ENCODE measurements around the gene CASD1. TPM values are rescaled to one million over a fixed set of nuclear protein-coding genes. Genes with fewer than 3 reads are reported as not detected.

The CASD1 gene
- total RNA-seq, 4 donors from 2014 or later = 5.4 to 9.9 (median 8.0) TPM

GRCh38 chr7:94605031-94605430 is 95.4 kb downstream of the CASD1 start:
- no peak for DNase-seq (ENCODE audit: low spot score in 2 of 2)
- TF ChIP-seq POLR2A (IDR thresholded peaks at IDR 0.05) = no peak
- no peak for TF ChIP-seq CTCF (IDR thresholded peaks at IDR 0.05)
- intact Hi-C loops (cut with DNase I; ENCODE audit: low total_unique reads) = no loop called here
- no peak overlapping the region for H3K4me3 ChIP-seq (ENCODE audit: low read depth, poor library complexity, severe bottlenecking)
- 86 to 89% methylated on average over 1 of the region's 1 CpG for WGBS, 2 donors

Other genes starting within 250 kb of the CASD1 start
- gene COL1A2, start 114.9 kb upstream of the CASD1 start, total RNA-seq = 100 to 1,000 TPM in 1 of 4 donors, 10 to 100 TPM in 3; 25.7 to 263 (median 33.6) TPM
- 10 to 100 TPM in 3 of 4 donors, 1 to 10 TPM in 1; 9.8 to 25.7 (median 17.8) TPM for gene SGCE, start 146.3 kb downstream of the CASD1 start, total RNA-seq

All from lower leg skin (tissue), 4 donors.